Endothelial cell of umbilical vein (primary cell): ENCODE data around the gene LIMCH1. TPM values are rescaled to one million over a fixed set of nuclear protein-coding genes. Genes with fewer than 3 reads are reported as not detected.

Experiments
- BruUV-seq: library from RNA; stranded (reverse); fragments of 400-500 nt; replicated peaks from 2 replicates; lab custom pipeline; 2021; lab: Mats Ljungman, UMichigan
- CTCF ChIA-PET: fragments of 300-600, 350-600 bp; sonication (Branson Sonifier 250); formaldehyde crosslinking; loops from one replicate; lab custom pipeline; 2021; ENCODE audit warnings: antibody characterized with exemption, inconsistent platforms; lab: Charles Lee
- POLR2A ChIA-PET: fragments of 300-600, 350-600 bp; sonication (Branson Sonifier 250); formaldehyde crosslinking; loops from one replicate; lab custom pipeline; 2021; ENCODE audit warnings: antibody characterized with exemption, inconsistent platforms; lab: Charles Lee
- DNase-seq: peaks from one replicate; pipeline ENCODE4 v3.0.0-alpha.2; 2011; ENCODE audit warnings: low read depth, low spot score
- FAIRE-seq: peaks from 2 replicates; lab custom pipeline; 2011; peaks lifted over from hg19 to GRCh38; lab: Jason Lieb, UNC
- H2AFZ ChIP-seq: 2 replicates; pipeline ENCODE4 v1.6.0; 2012; ENCODE audit warnings: low read depth, low read length, control low read depth, inconsistent platforms
- H3K27ac ChIP-seq: 2 replicates; pipeline ENCODE4 v1.5.1; 2011; ENCODE audit warnings: low read depth, mild to moderate bottlenecking, control low read depth, low read length, moderate library complexity; ENCODE audit not compliant: insufficient read depth
- H3K27me3 ChIP-seq, 2 experiments: 2 replicates each; pipeline versions ENCODE4 v1.6.0 to v1.6.1; 2011; ENCODE audit warnings: low read length in 2 of 2, mixed read lengths in 1 of 2; ENCODE audit not compliant: control insufficient read depth in 2 of 2, insufficient read depth in 2 of 2
- H3K36me3 ChIP-seq, 2 experiments: 2 replicates in 1 of 2; 3 replicates in 1 of 2; pipeline ENCODE4 v1.5.1; 2011; ENCODE audit warnings: low read length in 2 of 2, mild to moderate bottlenecking in 1 of 2, moderate library complexity in 1 of 2; ENCODE audit not compliant: control insufficient read depth in 2 of 2, insufficient read depth in 2 of 2; ENCODE audit errors: extremely low read depth in 1 of 2
- H3K4me1 ChIP-seq: 3 replicates; pipeline ENCODE4 v1.5.1; 2011; ENCODE audit warnings: mild to moderate bottlenecking, low read length; ENCODE audit not compliant: control insufficient read depth, insufficient read depth; ENCODE audit errors: extremely low read depth
- H3K4me2 ChIP-seq: 2 replicates; pipeline ENCODE4 v1.6.1; 2011; ENCODE audit warnings: low read length, control low read depth, mixed read lengths; ENCODE audit not compliant: insufficient read depth
- H3K4me3 ChIP-seq, 3 experiments: fragments of 200-600 bp in 1 of 3; sonication (generic), shearing (Covaris generic) in 1 of 3; replicated peaks in 1 of 3; 2 replicates each; pipeline ENCODE4 v1.5.1; 2011 to 2016; ENCODE audit warnings: control low read depth in 3 of 3, low read length in 3 of 3, mild to moderate bottlenecking in 2 of 3, inconsistent platforms in 1 of 3, low read depth in 1 of 3, moderate library complexity in 1 of 3; ENCODE audit not compliant: insufficient read depth in 1 of 3
- H3K79me2 ChIP-seq: 2 replicates; pipeline ENCODE4 v1.6.0; 2012; ENCODE audit warnings: low read length, inconsistent platforms; ENCODE audit not compliant: control insufficient read depth, insufficient read depth
- H3K9ac ChIP-seq: replicated peaks from 2 replicates; pipeline ENCODE3; 2011; ENCODE audit warnings: low read length, control low read depth; ENCODE audit not compliant: insufficient read depth; ENCODE audit errors: extremely low read depth
- H3K9me1 ChIP-seq: replicated peaks from 3 replicates; pipeline ENCODE4 v1.6.0; 2011; ENCODE audit warnings: mild to moderate bottlenecking, low read length; ENCODE audit not compliant: control insufficient read depth, insufficient read depth; ENCODE audit errors: extremely low read depth
- H3K9me3 ChIP-seq: replicated peaks from 2 replicates; pipeline ENCODE4 v1.5.1; 2012; ENCODE audit warnings: low read length, inconsistent platforms; ENCODE audit not compliant: control insufficient read depth, insufficient read depth
- H4K20me1 ChIP-seq: replicated peaks from 2 replicates; pipeline ENCODE3; 2011; ENCODE audit warnings: mild to moderate bottlenecking, low read length; ENCODE audit not compliant: control insufficient read depth, insufficient read depth; ENCODE audit errors: extremely low read depth
- EZH2 ChIP-seq: IDR thresholded peaks from 2 replicates; pipeline ENCODE4 v1.6.1; 2012; ENCODE audit warnings: borderline replicate concordance, low read depth, mild to moderate bottlenecking, moderate library complexity, low read length, inconsistent platforms; ENCODE audit not compliant: severe bottlenecking
- FOS ChIP-seq: IDR thresholded peaks from 2 replicates; pipeline ENCODE4 v1.6.1; 2011; ENCODE audit warnings: mild to moderate bottlenecking, low read length, moderate library complexity, borderline replicate concordance; ENCODE audit not compliant: insufficient read depth
- GATA2 ChIP-seq: IDR thresholded peaks from 2 replicates; pipeline ENCODE4 v1.7.0; 2011; ENCODE audit warnings: low read depth, mild to moderate bottlenecking, moderate library complexity, mixed read lengths, low read length; ENCODE audit not compliant: insufficient read length, insufficient read depth
- JUN ChIP-seq: IDR thresholded peaks from 2 replicates; pipeline ENCODE4 v1.6.1; 2011; ENCODE audit warnings: borderline replicate concordance, low read depth; ENCODE audit not compliant: insufficient read length, insufficient read depth
- MYC ChIP-seq: IDR thresholded peaks from one replicate; pipeline ENCODE4 v1.6.1; 2011; ENCODE audit warnings: mild to moderate bottlenecking, low read depth, low read length
- POLR2A ChIP-seq: IDR thresholded peaks from 2 replicates; pipeline ENCODE4 v1.6.1; 2012; ENCODE audit warnings: low read depth, mild to moderate bottlenecking, control low read depth, low read length
- POLR2AphosphoS5 ChIP-seq: IDR thresholded peaks from 2 replicates; pipeline ENCODE4 v1.6.1; 2012; ENCODE audit warnings: low read depth, mild to moderate bottlenecking, control low read depth, low read length, moderate library complexity; ENCODE audit not compliant: insufficient read depth
- dilution Hi-C: fragments of 300-500 bp; cut with MboI; formaldehyde crosslinking; loops from one replicate; pipeline ENCODE4 v1.15.0; 2019; ENCODE audit warnings: low sequenced_read_pairs; ENCODE audit not compliant: extremely low pct_ligation_motif_present
- intact Hi-C: fragments of 100-400 bp; cut with micrococcal nuclease; formaldehyde crosslinking; loops from one replicate; pipeline ENCODE4 v1.10.0; 2022
- polyA plus RNA-seq, 4 experiments: library from polyadenylated mRNA; depleted of rRNA in 3 of 4; stranded (reverse) in 3 of 4; unstranded in 1 of 4; fragments of >200 nt; gene quantifications; 2 replicates each; pipeline versions ENCODE4 v1.2.1 to v1.2.3, GENCODE V29; 2011 to 2012; ENCODE audit warnings: missing spikeins in 1 of 4
- total RNA-seq: library from RNA; stranded (reverse); gene quantifications from 2 replicates; pipeline ENCODE4 v1.2.3, GENCODE V29; 2021
- TF ChIP-seq, protein P1 (sequence below), 2 donors: IDR thresholded peaks; 1 replicate in 1 of 2; 2 replicates in 1 of 2; pipeline ENCODE4 v1.5.1; 2011; ENCODE audit warnings: low read length in 2 of 2, mild to moderate bottlenecking in 2 of 2, moderate library complexity in 2 of 2, control low read depth in 1 of 2, inconsistent platforms in 1 of 2, low read depth in 1 of 2; ENCODE audit not compliant: insufficient read depth in 1 of 2; ENCODE audit errors: extremely low read depth in 1 of 2
- TF ChIP-seq, protein P2 (sequence below): IDR thresholded peaks from 2 replicates; pipeline ENCODE4 v1.6.1; 2011; ENCODE audit not compliant: insufficient read depth, insufficient read length

Gene LIMCH1
- total and polyA plus RNA-seq, 2 donors (not counting 3 experiments of a cell fraction or from before 2014, with no cell fraction given) = 14.3 to 32.8 TPM

DNA sequence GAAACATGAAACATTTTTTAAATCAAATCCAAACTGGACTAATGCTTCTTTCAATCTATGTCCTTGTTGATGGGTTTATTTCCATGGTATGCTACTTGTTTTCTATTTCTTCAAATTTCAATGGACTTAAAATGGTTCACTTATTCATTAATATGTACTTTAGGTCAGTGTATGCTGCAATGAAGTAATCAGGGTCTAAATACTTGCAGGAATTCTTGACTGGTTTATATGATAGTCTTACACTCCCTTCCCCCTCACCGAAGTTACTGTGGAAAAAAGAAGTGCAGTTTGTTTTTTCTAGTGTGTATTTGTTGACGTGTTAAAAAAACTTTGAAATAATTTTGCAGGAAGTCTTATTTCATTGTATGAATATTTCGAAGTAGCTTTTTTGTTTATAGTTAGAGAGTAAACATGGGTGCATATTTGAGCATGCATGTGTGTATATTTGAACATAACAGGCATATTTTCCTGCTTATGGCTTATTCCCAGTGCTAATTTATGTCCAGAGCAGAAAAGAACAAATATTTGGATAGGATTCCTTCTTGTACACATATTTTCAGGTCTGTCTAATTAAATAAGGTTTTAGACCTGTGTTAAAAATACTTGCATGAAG lies 65.0 kb downstream of the LIMCH1 start:
- H3K9me3 ChIP-seq = no peaks in the 10 kb centered on the region
- H3K4me1 ChIP-seq = peaks cover 16% of the 10 kb centered on the region
- no peak overlapping the region for H3K27ac ChIP-seq
- DNase-seq = no peak
- H3K27me3 ChIP-seq = no peaks in the 10 kb centered on the region
- H3K9ac ChIP-seq = no peak overlapping the region
- intact Hi-C loops (loop anchor here (5.0 kb wide), 1 partner anchor 51 kb away; no protein-coding TSS in a partner anchor), dilution Hi-C loops (no loop called here)
- FAIRE-seq = no peak
- POLR2A ChIA-PET = no interaction called here
- H3K79me2 ChIP-seq = no peaks in the 10 kb centered on the region
- no peaks in the 10 kb centered on the region for H4K20me1 ChIP-seq
- no peak overlapping the region for H2AFZ ChIP-seq
- no TSS peak for BruUV-seq
- TF ChIP-seq MYC (no peak), POLR2A (no peak), GATA2 (no peak), POLR2AphosphoS5 (no peak), FOS (no peak), JUN (no peak), EZH2 (no peak)
- TF ChIP-seq, protein P1, sequence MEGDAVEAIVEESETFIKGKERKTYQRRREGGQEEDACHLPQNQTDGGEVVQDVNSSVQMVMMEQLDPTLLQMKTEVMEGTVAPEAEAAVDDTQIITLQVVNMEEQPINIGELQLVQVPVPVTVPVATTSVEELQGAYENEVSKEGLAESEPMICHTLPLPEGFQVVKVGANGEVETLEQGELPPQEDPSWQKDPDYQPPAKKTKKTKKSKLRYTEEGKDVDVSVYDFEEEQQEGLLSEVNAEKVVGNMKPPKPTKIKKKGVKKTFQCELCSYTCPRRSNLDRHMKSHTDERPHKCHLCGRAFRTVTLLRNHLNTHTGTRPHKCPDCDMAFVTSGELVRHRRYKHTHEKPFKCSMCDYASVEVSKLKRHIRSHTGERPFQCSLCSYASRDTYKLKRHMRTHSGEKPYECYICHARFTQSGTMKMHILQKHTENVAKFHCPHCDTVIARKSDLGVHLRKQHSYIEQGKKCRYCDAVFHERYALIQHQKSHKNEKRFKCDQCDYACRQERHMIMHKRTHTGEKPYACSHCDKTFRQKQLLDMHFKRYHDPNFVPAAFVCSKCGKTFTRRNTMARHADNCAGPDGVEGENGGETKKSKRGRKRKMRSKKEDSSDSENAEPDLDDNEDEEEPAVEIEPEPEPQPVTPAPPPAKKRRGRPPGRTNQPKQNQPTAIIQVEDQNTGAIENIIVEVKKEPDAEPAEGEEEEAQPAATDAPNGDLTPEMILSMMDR (IDR thresholded peaks at IDR 0.05; ENCODE audit: extremely low read depth in 1 of 2, insufficient read depth in 1 of 2, low read depth in 1 of 2, low read length in 2 of 2) = no peak
- TF ChIP-seq, protein P2, sequence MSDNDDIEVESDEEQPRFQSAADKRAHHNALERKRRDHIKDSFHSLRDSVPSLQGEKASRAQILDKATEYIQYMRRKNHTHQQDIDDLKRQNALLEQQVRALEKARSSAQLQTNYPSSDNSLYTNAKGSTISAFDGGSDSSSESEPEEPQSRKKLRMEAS = no peak
- H3K36me3 ChIP-seq = peaks cover 0 to 4% of the 10 kb centered on the region in 2 experiments
- no peak overlapping the region for H3K4me2 ChIP-seq
- H3K4me3 ChIP-seq = no peak overlapping the region
- no peaks in the 10 kb centered on the region for H3K9me1 ChIP-seq
- CTCF ChIA-PET = no interaction called here
